ENCODE measurements around the gene TBC1D25.

Gene TBC1D25

GRCh38 chrX:48505481-48505880 lies 34.0 kb upstream of the TBC1D25 start:
- H3K9me3 ChIP-seq (ENCODE audit: insufficient read depth, low read depth, low read length): no peaks in the 10 kb centered on the region
- H3K36me3 ChIP-seq (ENCODE audit: insufficient read depth, low read length): no peaks in the 10 kb centered on the region
- no peaks in the 10 kb centered on the region for H3K4me1 ChIP-seq (ENCODE audit: insufficient read depth, low read length)
- H3K4me3 ChIP-seq (ENCODE audit: low read length): no peak overlapping the region
- no peaks in the 10 kb centered on the region for H3K27me3 ChIP-seq (ENCODE audit: insufficient read depth, low read length)
- H3K9ac ChIP-seq (ENCODE audit: low read depth, low read length): no peak overlapping the region
- WGBS: 90% methylated on average over 4 of the region's 5 CpGs
- H3K27ac ChIP-seq (ENCODE audit: low read depth, low read length): no peak overlapping the region

GRCh38 chrX:48507246-48507645 lies 32.3 kb upstream of the TBC1D25 start:
- H3K9me3 ChIP-seq (ENCODE audit: insufficient read depth, low read depth, low read length): no peaks in the 10 kb centered on the region
- no peak overlapping the region for H3K27ac ChIP-seq (ENCODE audit: low read depth, low read length)
- no peak overlapping the region for H3K9ac ChIP-seq (ENCODE audit: low read depth, low read length)
- no peak overlapping the region for H3K4me3 ChIP-seq (ENCODE audit: low read length)
- H3K36me3 ChIP-seq (ENCODE audit: insufficient read depth, low read length): 0 out of 2 replicates have a peak, but pooled peaks cover 2% of the 10 kb centered on the region
- H3K4me1 ChIP-seq (ENCODE audit: insufficient read depth, low read length): no peaks in the 10 kb centered on the region
- 90% methylated on average over 5 of the region's 5 CpGs for WGBS
- H3K27me3 ChIP-seq (ENCODE audit: insufficient read depth, low read length): no peaks in the 10 kb centered on the region

DNA sequence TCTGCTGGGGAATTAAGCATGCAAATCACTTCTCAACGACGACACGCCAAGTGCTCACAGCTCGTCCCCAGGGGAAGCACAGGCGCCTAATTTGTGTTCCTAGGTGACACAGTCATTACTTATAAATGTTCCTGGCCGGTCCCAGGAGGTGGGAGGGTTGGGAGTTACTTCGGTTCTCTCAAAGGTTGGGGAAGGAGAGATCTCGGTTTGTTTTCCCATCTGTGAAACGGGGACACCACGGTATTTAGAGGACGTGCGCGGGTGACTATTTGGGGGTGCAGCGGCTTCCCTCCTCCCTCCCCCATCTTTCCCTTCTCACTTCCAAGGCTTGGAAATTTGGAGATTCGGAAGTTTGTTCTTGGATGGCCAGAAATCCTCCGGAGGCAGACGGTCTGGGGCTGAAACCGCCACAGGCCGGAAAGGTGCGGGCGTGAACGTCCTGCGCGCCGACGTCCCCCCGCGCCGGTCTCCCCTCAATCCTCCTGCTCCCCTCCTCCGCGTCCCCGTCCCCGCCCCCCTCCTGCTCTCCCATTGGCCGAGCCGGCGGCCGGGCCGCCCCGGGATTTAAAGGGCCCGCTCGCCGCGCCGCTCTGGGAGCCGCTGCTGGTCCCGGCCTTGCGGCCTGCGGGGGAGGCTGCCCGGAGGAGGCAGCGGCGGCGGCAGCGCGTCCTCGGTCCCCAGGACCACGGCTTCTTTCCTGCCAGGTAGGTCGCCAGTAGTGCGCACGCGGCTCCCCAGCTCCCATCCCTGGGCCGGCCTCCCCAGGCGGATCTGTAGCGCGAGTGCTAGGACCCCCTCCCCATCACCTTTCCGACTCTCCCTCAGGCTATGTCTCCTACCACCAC lies 30.9 kb upstream of the TBC1D25 start, which contains the start of gene PORCN:
TSS of gene PORCN (plus strand) at position 593 of the 845 bp plus-strand sequence. CDS start 829 bp downstream, outside the sequence.
- H3K9me3 ChIP-seq (ENCODE audit: insufficient read depth, low read depth, low read length): no peaks in the 10 kb centered on the region
- under 1% methylated on average over 52 of the region's 65 CpGs for WGBS
- no peaks in the 10 kb centered on the region for H3K4me1 ChIP-seq (ENCODE audit: insufficient read depth, low read length)
- H3K36me3 ChIP-seq (ENCODE audit: insufficient read depth, low read length): 0 out of 2 replicates have a peak, but pooled peaks cover 2% of the 10 kb centered on the region
- no peaks in the 10 kb centered on the region for H3K27me3 ChIP-seq (ENCODE audit: insufficient read depth, low read length)
- no peak within 1 kb of the TSS; the same call in 1 of the 2 replicates for H3K27ac ChIP-seq (ENCODE audit: low read depth, low read length)
- H3K9ac ChIP-seq (ENCODE audit: low read depth, low read length): peak within 1 kb of the TSS; percentile 84
- H3K4me3 ChIP-seq (ENCODE audit: low read length): peak within 1 kb of the TSS; percentile 95

GRCh38 chrX:48509245-48509590 lies 30.3 kb upstream of the TBC1D25 start:
- H3K9ac ChIP-seq (ENCODE audit: low read depth, low read length): peak overlapping the region; percentile 67
- no peaks in the 10 kb centered on the region for H3K4me1 ChIP-seq (ENCODE audit: insufficient read depth, low read length)
- H3K36me3 ChIP-seq (ENCODE audit: insufficient read depth, low read length): 0 out of 2 replicates have a peak, but pooled peaks cover 2% of the 10 kb centered on the region
- peak overlapping the region; percentile 95 for H3K4me3 ChIP-seq (ENCODE audit: low read length)
- H3K27ac ChIP-seq (ENCODE audit: low read depth, low read length): no peak overlapping the region
- no peaks in the 10 kb centered on the region for H3K9me3 ChIP-seq (ENCODE audit: insufficient read depth, low read depth, low read length)
- H3K27me3 ChIP-seq (ENCODE audit: insufficient read depth, low read length): no peaks in the 10 kb centered on the region
- WGBS: 7% methylated on average over 7 of the region's 16 CpGs

- 69% methylated on average over 11 of the region's 11 CpGs for WGBS
- no peaks in the 10 kb centered on the region for H3K4me1 ChIP-seq (ENCODE audit: insufficient read depth, low read length)
- no peak overlapping the region for H3K9ac ChIP-seq (ENCODE audit: low read depth, low read length)
- H3K36me3 ChIP-seq (ENCODE audit: insufficient read depth, low read length): 0 out of 2 replicates have a peak, but pooled peaks cover 2% of the 10 kb centered on the region
- H3K4me3 ChIP-seq (ENCODE audit: low read length): peak overlapping the region; percentile 95
- no peaks in the 10 kb centered on the region for H3K27me3 ChIP-seq (ENCODE audit: insufficient read depth, low read length)
- no peaks in the 10 kb centered on the region for H3K9me3 ChIP-seq (ENCODE audit: insufficient read depth, low read depth, low read length)
- no peak overlapping the region for H3K27ac ChIP-seq (ENCODE audit: low read depth, low read length)
These were observed 29.9 kb upstream of the TBC1D25 start for GRCh38 chrX:48509619-48510018.

GRCh38 chrX:48511560-48511959 lies 28.0 kb upstream of the TBC1D25 start:
- Histone ChIP-seq H3K9me3 (ENCODE audit: insufficient read depth, low read depth, low read length) (no peaks in the 10 kb centered on the region), H3K27ac (ENCODE audit: low read depth, low read length) (no peak overlapping the region), H3K4me3 (ENCODE audit: low read length) (no peak overlapping the region), H3K4me1 (ENCODE audit: insufficient read depth, low read length) (no peaks in the 10 kb centered on the region), H3K9ac (ENCODE audit: low read depth, low read length) (no peak overlapping the region), H3K36me3 (ENCODE audit: insufficient read depth, low read length) (0 out of 2 replicates have a peak, but pooled peaks cover 2% of the 10 kb centered on the region), H3K27me3 (ENCODE audit: insufficient read depth, low read length) (no peaks in the 10 kb centered on the region)
- WGBS: 75% methylated on average over 4 of the region's 4 CpGs

DNA sequence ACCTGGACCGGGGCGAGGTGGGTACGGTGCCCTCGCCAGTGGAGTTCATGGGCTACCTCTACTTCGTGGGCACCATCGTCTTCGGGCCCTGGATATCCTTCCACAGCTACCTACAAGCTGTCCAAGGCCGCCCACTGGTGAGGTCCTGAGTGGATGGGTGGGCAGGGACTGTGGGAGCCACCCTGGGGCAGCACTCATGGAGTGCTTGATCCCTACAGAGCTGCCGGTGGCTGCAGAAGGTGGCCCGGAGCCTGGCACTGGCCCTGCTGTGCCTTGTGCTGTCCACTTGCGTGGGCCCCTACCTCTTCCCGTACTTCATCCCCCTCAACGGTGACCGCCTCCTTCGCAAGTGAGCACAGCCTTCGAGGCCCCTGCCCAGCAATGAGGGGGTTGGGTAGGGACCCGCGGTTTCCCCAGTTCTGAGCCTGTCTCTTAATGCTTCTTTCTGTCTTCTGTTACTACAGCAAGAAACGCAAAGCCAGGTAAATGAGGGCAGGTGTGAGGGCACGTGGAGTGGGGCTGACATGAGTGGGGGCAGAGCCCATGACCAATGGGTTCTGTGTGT lies 27.1 kb upstream of the TBC1D25 start:
- no peaks in the 10 kb centered on the region for H3K9me3 ChIP-seq (ENCODE audit: insufficient read depth, low read depth, low read length)
- 0 out of 2 replicates have a peak, but pooled peaks cover 2% of the 10 kb centered on the region for H3K36me3 ChIP-seq (ENCODE audit: insufficient read depth, low read length)
- H3K27ac ChIP-seq (ENCODE audit: low read depth, low read length): no peak overlapping the region
- 95% methylated on average over 20 of the region's 20 CpGs for WGBS
- no peak overlapping the region for H3K9ac ChIP-seq (ENCODE audit: low read depth, low read length)
- no peaks in the 10 kb centered on the region for H3K27me3 ChIP-seq (ENCODE audit: insufficient read depth, low read length)
- H3K4me3 ChIP-seq (ENCODE audit: low read length): no peak overlapping the region
- H3K4me1 ChIP-seq (ENCODE audit: insufficient read depth, low read length): no peaks in the 10 kb centered on the region

DNA sequence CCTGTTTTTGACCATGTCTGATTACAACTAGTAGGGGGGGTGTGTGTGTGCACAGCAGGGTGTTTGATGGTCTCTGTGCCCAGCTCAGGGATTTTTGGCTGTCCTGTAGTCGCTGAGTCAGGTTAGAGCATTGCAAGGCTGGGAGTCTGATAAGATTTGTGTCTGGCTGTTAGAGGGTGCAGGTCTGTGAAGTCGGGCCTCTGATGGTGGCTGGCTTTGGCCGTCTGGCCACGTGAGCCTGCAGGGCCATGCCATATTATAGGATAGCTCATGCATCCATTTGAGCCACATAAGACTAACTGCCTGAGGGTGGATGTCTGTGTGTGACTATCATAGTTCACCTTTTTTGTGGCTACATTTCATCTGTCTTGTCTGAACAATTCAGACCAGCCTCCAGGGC lies 25.8 kb upstream of the TBC1D25 start:
- Histone ChIP-seq H3K9me3 (ENCODE audit: insufficient read depth, low read depth, low read length) (no peaks in the 10 kb centered on the region), H3K4me3 (ENCODE audit: low read length) (no peak overlapping the region), H3K36me3 (ENCODE audit: insufficient read depth, low read length) (0 out of 2 replicates have a peak, but pooled peaks cover 2% of the 10 kb centered on the region), H3K27ac (ENCODE audit: low read depth, low read length) (no peak overlapping the region), H3K4me1 (ENCODE audit: insufficient read depth, low read length) (no peaks in the 10 kb centered on the region), H3K27me3 (ENCODE audit: insufficient read depth, low read length) (no peaks in the 10 kb centered on the region), H3K9ac (ENCODE audit: low read depth, low read length) (no peak overlapping the region)
- WGBS: 92% methylated on average over 2 of the region's 4 CpGs

DNA sequence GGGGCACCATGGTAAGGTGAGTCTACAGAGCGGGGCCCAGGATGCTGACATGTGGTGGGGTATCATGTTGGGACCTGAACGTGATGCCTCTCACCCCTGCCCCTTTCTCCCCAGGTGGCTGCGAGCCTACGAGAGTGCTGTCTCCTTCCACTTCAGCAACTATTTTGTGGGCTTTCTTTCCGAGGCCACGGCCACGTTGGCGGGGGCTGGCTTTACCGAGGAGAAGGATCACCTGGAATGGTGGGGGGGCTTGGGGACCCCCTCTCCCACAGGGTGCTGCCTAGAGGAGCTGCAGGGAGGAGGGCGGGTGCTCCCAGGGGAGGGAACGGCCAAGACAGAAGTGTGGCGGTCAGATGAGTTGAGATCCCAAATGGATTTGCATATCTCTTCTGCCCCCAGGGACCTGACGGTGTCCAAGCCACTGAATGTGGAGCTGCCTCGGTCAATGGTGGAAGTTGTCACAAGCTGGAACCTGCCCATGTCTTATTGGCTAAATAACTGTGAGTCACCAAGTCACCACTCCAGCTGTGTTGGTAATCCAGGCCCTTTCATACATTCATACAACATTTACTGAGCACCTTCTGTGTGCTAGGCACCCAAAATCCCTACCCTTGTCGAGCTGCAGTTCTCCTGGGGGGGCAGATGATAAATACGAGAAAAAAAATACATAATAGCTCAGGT lies 25.2 kb upstream of the TBC1D25 start:
- Histone ChIP-seq H3K36me3 (ENCODE audit: insufficient read depth, low read length) (0 out of 2 replicates have a peak, but pooled peaks cover 2% of the 10 kb centered on the region), H3K27ac (ENCODE audit: low read depth, low read length) (no peak overlapping the region), H3K4me1 (ENCODE audit: insufficient read depth, low read length) (no peaks in the 10 kb centered on the region), H3K27me3 (ENCODE audit: insufficient read depth, low read length) (no peaks in the 10 kb centered on the region), H3K9ac (ENCODE audit: low read depth, low read length) (no peak overlapping the region), H3K9me3 (ENCODE audit: insufficient read depth, low read depth, low read length) (no peaks in the 10 kb centered on the region), H3K4me3 (ENCODE audit: low read length) (no peak overlapping the region)
- WGBS: 91% methylated on average over 13 of the region's 16 CpGs

GRCh38 chrX:48514868-48515460 lies 24.6 kb upstream of the TBC1D25 start:
- H3K4me3 ChIP-seq (ENCODE audit: low read length): no peak overlapping the region
- 0 out of 2 replicates have a peak, but pooled peaks cover 2% of the 10 kb centered on the region for H3K36me3 ChIP-seq (ENCODE audit: insufficient read depth, low read length)
- H3K27me3 ChIP-seq (ENCODE audit: insufficient read depth, low read length): no peaks in the 10 kb centered on the region
- H3K27ac ChIP-seq (ENCODE audit: low read depth, low read length): no peak overlapping the region
- H3K9ac ChIP-seq (ENCODE audit: low read depth, low read length): no peak overlapping the region
- H3K9me3 ChIP-seq (ENCODE audit: insufficient read depth, low read depth, low read length): no peaks in the 10 kb centered on the region
- WGBS: 92% methylated on average over 9 of the region's 9 CpGs
- no peaks in the 10 kb centered on the region for H3K4me1 ChIP-seq (ENCODE audit: insufficient read depth, low read length)
